ENCODE results near the gene ARHGDIB.

Gene ARHGDIB

GRCh38 chr12:14993537-14994266 lies 32.3 kb upstream of the ARHGDIB start:
- Mint-ChIP-seq H3K27ac (peak overlapping the region in 1 of 2 donors; percentile 89), H3K36me3 (ENCODE audit: insufficient read depth) (no peaks in the 10 kb centered on the region), H3K9me3 (no peaks in the 10 kb centered on the region), H3K4me1 (ENCODE audit: low read depth in 2 of 2) (peaks cover 15 to 19% of the 10 kb centered on the region in 2 donors), H3K4me3 (no peak overlapping the region), H3K27me3 (peaks cover 0 to 8% of the 10 kb centered on the region in 2 donors)
- no peak for ATAC-seq (replicated peaks)
- DNase-seq, result no peak

- peaks cover 0 to 3% of the 10 kb centered on the region in 2 donors for H3K27me3 Mint-ChIP-seq
- H3K27ac Mint-ChIP-seq, result peak overlapping the region in 1 of 2 donors; percentile 89
- no peak for ATAC-seq (replicated peaks)
- no peaks in the 10 kb centered on the region for H3K9me3 Mint-ChIP-seq
- peaks cover 16 to 19% of the 10 kb centered on the region in 2 donors for H3K4me1 Mint-ChIP-seq (ENCODE audit: low read depth in 2 of 2)
- H3K36me3 Mint-ChIP-seq (ENCODE audit: insufficient read depth), result no peaks in the 10 kb centered on the region
- DNase-seq, result no peak
- H3K4me3 Mint-ChIP-seq, result no peak overlapping the region
Observed at GRCh38 chr12:14993117-14993516, 31.7 kb upstream of the ARHGDIB start.

GRCh38 chr12:14992673-14993072 lies 31.3 kb upstream of the ARHGDIB start:
- H3K4me3 Mint-ChIP-seq, result no peak overlapping the region

GRCh38 chr12:14991069-14991468 lies 29.7 kb upstream of the ARHGDIB start:
- ATAC-seq (replicated peaks), result no peak

More at GRCh38 chr12:14992673-14993072, 31.3 kb upstream of the ARHGDIB start:
- Mint-ChIP-seq H3K9me3 (no peaks in the 10 kb centered on the region), H3K36me3 (ENCODE audit: insufficient read depth) (no peaks in the 10 kb centered on the region), H3K4me1 (ENCODE audit: low read depth in 2 of 2) (peaks cover 16 to 19% of the 10 kb centered on the region in 2 donors), H3K27ac (no peak overlapping the region), H3K27me3 (no peaks in the 10 kb centered on the region)
- no peak for DNase-seq
- ATAC-seq (replicated peaks), result no peak

GRCh38 chr12:14989790-14990189 lies 28.4 kb upstream of the ARHGDIB start:
- DNase-seq (no peak), ATAC-seq (replicated peaks) (no peak)
- peaks cover 0 to 15% of the 10 kb centered on the region in 2 donors for H3K27me3 Mint-ChIP-seq
- no peaks in the 10 kb centered on the region for H3K36me3 Mint-ChIP-seq (ENCODE audit: insufficient read depth)
- peak overlapping the region in 1 of 2 donors; percentile 55 for H3K27ac Mint-ChIP-seq
- peaks cover 11 to 13% of the 10 kb centered on the region in 2 donors for H3K4me1 Mint-ChIP-seq (ENCODE audit: low read depth in 2 of 2)
- H3K9me3 Mint-ChIP-seq, result no peaks in the 10 kb centered on the region
- no peak overlapping the region for H3K4me3 Mint-ChIP-seq

More at GRCh38 chr12:14991069-14991468, 29.7 kb upstream of the ARHGDIB start:
- Mint-ChIP-seq H3K36me3 (ENCODE audit: insufficient read depth) (no peaks in the 10 kb centered on the region), H3K27ac (no peak overlapping the region), H3K9me3 (no peaks in the 10 kb centered on the region), H3K4me1 (ENCODE audit: low read depth in 2 of 2) (peaks cover 16 to 19% of the 10 kb centered on the region in 2 donors), H3K27me3 (peaks cover 0 to 6% of the 10 kb centered on the region in 2 donors), H3K4me3 (no peak overlapping the region)
- DNase-seq, result no peak

- H3K27ac Mint-ChIP-seq, result no peak overlapping the region
- peaks cover 3% of the 10 kb centered on the region for H3K36me3 Mint-ChIP-seq (ENCODE audit: insufficient read depth)
- no peak for DNase-seq
- peaks cover 9 to 11% of the 10 kb centered on the region in 2 donors for H3K4me1 Mint-ChIP-seq (ENCODE audit: low read depth in 2 of 2)
- no peaks in the 10 kb centered on the region for H3K9me3 Mint-ChIP-seq
- peaks cover 0 to 15% of the 10 kb centered on the region in 2 donors for H3K27me3 Mint-ChIP-seq
- no peak overlapping the region for H3K4me3 Mint-ChIP-seq
- ATAC-seq (replicated peaks), result no peak
Observed at GRCh38 chr12:14988035-14988434, 26.6 kb upstream of the ARHGDIB start.

GRCh38 chr12:14986449-14986848 lies 25.0 kb upstream of the ARHGDIB start:
- ATAC-seq (replicated peaks), result no peak
- peaks cover 3% of the 10 kb centered on the region for H3K36me3 Mint-ChIP-seq (ENCODE audit: insufficient read depth)
- no peaks in the 10 kb centered on the region for H3K9me3 Mint-ChIP-seq
- H3K4me3 Mint-ChIP-seq, result no peak overlapping the region
- no peak overlapping the region for H3K27ac Mint-ChIP-seq
- peaks cover 14% of the 10 kb centered on the region in 2 donors for H3K4me1 Mint-ChIP-seq (ENCODE audit: low read depth in 2 of 2)
- peaks cover 0 to 15% of the 10 kb centered on the region in 2 donors for H3K27me3 Mint-ChIP-seq
- DNase-seq, result no peak

- H3K4me3 Mint-ChIP-seq, result no peak overlapping the region
- peaks cover 18 to 24% of the 10 kb centered on the region in 2 donors for H3K4me1 Mint-ChIP-seq (ENCODE audit: low read depth in 2 of 2)
Observed at GRCh38 chr12:14984766-14985285, 23.4 kb upstream of the ARHGDIB start.

GRCh38 chr12:14984036-14984435 lies 22.6 kb upstream of the ARHGDIB start:
- H3K36me3 Mint-ChIP-seq (ENCODE audit: insufficient read depth), result peaks cover 3% of the 10 kb centered on the region
- H3K27me3 Mint-ChIP-seq, result peaks cover 0 to 15% of the 10 kb centered on the region in 2 donors
- no peak overlapping the region for H3K4me3 Mint-ChIP-seq
- H3K27ac Mint-ChIP-seq, result no peak overlapping the region
- H3K9me3 Mint-ChIP-seq, result no peaks in the 10 kb centered on the region
- peaks cover 23 to 26% of the 10 kb centered on the region in 2 donors for H3K4me1 Mint-ChIP-seq (ENCODE audit: low read depth in 2 of 2)
- DNase-seq, result no peak
- no peak for ATAC-seq (replicated peaks)

More at GRCh38 chr12:14984766-14985285, 23.4 kb upstream of the ARHGDIB start:
- H3K27ac Mint-ChIP-seq, result peak overlapping the region in 1 of 2 donors; percentile 47
- peaks cover 3% of the 10 kb centered on the region for H3K36me3 Mint-ChIP-seq (ENCODE audit: insufficient read depth)
- ATAC-seq (replicated peaks) (no peak), DNase-seq (no peak)
- H3K27me3 Mint-ChIP-seq, result peaks cover 0 to 15% of the 10 kb centered on the region in 2 donors
- H3K9me3 Mint-ChIP-seq, result no peaks in the 10 kb centered on the region

GRCh38 chr12:14982991-14983390 lies 21.6 kb upstream of the ARHGDIB start:
- H3K4me3 Mint-ChIP-seq, result no peak overlapping the region
- DNase-seq, result no peak
- peaks cover 3% of the 10 kb centered on the region for H3K36me3 Mint-ChIP-seq (ENCODE audit: insufficient read depth)
- peaks cover 0 to 15% of the 10 kb centered on the region in 2 donors for H3K27me3 Mint-ChIP-seq
- no peaks in the 10 kb centered on the region for H3K9me3 Mint-ChIP-seq
- ATAC-seq (replicated peaks), result no peak
- H3K27ac Mint-ChIP-seq, result peak overlapping the region in 1 of 2 donors; percentile 19
- peaks cover 21 to 34% of the 10 kb centered on the region in 2 donors for H3K4me1 Mint-ChIP-seq (ENCODE audit: low read depth in 2 of 2)

GRCh38 chr12:14982562-14982961 lies 21.2 kb upstream of the ARHGDIB start:
- no peak overlapping the region for H3K4me3 Mint-ChIP-seq
- peak overlapping the region in 1 of 2 donors; percentile 19 for H3K27ac Mint-ChIP-seq
- H3K4me1 Mint-ChIP-seq (ENCODE audit: low read depth in 2 of 2), result peaks cover 22 to 34% of the 10 kb centered on the region in 2 donors
- H3K36me3 Mint-ChIP-seq (ENCODE audit: insufficient read depth), result peaks cover 3% of the 10 kb centered on the region
- no peak for ATAC-seq (replicated peaks)
- no peak for DNase-seq
- H3K9me3 Mint-ChIP-seq, result no peaks in the 10 kb centered on the region
- H3K27me3 Mint-ChIP-seq, result peaks cover 0 to 15% of the 10 kb centered on the region in 2 donors

- Mint-ChIP-seq H3K4me1 (ENCODE audit: low read depth in 2 of 2) (peaks cover 22 to 34% of the 10 kb centered on the region in 2 donors), H3K4me3 (no peak overlapping the region), H3K36me3 (ENCODE audit: insufficient read depth) (peaks cover 3% of the 10 kb centered on the region), H3K9me3 (no peaks in the 10 kb centered on the region), H3K27ac (no peak overlapping the region), H3K27me3 (peaks cover 0 to 8% of the 10 kb centered on the region in 2 donors)
- ATAC-seq (replicated peaks), result peak; percentile 17
- DNase-seq, result no peak
Observed at GRCh38 chr12:14981049-14981448, 19.6 kb upstream of the ARHGDIB start.

- Mint-ChIP-seq H3K4me3 (no peak overlapping the region), H3K27ac (no peak overlapping the region), H3K4me1 (ENCODE audit: low read depth in 2 of 2) (peaks cover 21 to 32% of the 10 kb centered on the region in 2 donors), H3K9me3 (no peaks in the 10 kb centered on the region), H3K36me3 (ENCODE audit: insufficient read depth) (peaks cover 3% of the 10 kb centered on the region), H3K27me3 (peaks cover 0 to 2% of the 10 kb centered on the region in 2 donors)
- DNase-seq (no peak), ATAC-seq (replicated peaks) (peak; percentile 41)
Observed at GRCh38 chr12:14979468-14979867, 18.1 kb upstream of the ARHGDIB start.

GRCh38 chr12:14976658-14977057 lies 15.3 kb upstream of the ARHGDIB start:
- Mint-ChIP-seq H3K4me3 (no peak overlapping the region), H3K27me3 (peaks cover 0 to 6% of the 10 kb centered on the region in 2 donors), H3K27ac (no peak overlapping the region), H3K4me1 (ENCODE audit: low read depth in 2 of 2) (peaks cover 15 to 37% of the 10 kb centered on the region in 2 donors), H3K36me3 (ENCODE audit: insufficient read depth) (no peaks in the 10 kb centered on the region), H3K9me3 (no peaks in the 10 kb centered on the region)
- no peak for DNase-seq
- ATAC-seq (replicated peaks), result no peak

Measured in effector memory CD8-positive, alpha-beta T cell (primary cell).